ENCODE measurements around the gene HTRA1. TPM values are rescaled to one million over a fixed set of nuclear protein-coding genes. Genes with fewer than 3 reads are reported as not detected.

The HTRA1 gene
- total RNA-seq, 1 donor from 2014 or later, result 83.1 TPM

GRCh38 chr10:122454071-122454470, 7.3 kb upstream of the HTRA1 start:
- no peak for DNase-seq (ENCODE audit: low spot score)

GRCh38 chr10:122454603-122455080, 6.7 kb upstream of the HTRA1 start, which contains the start of gene ARMS2:
TSS of gene ARMS2 (plus strand) at chr10:122454653. CDS start at chr10:122454728, 75 bp downstream.
- ATAC-seq, result no peak
- DNase-seq (ENCODE audit: low spot score), result no peak

More at GRCh38 chr10:122454071-122454470, 7.3 kb upstream of the HTRA1 start:
- ATAC-seq, result no peak

GRCh38 chr10:122455376-122456079, 5.8 kb upstream of the HTRA1 start:
- DNase-seq (ENCODE audit: low spot score) (no peak), ATAC-seq (no peak)

GRCh38 chr10:122457934-122458333, 3.4 kb upstream of the HTRA1 start:
- ATAC-seq (no peak), DNase-seq (ENCODE audit: low spot score) (no peak)

GRCh38 chr10:122458693-122459092, 2.7 kb upstream of the HTRA1 start:
- no peak for ATAC-seq
- DNase-seq (ENCODE audit: low spot score), result no peak

- ATAC-seq, result no peak
- DNase-seq (ENCODE audit: low spot score), result no peak
These were observed 1.6 kb upstream of the HTRA1 start for GRCh38 chr10:122459561-122460273.

- ATAC-seq (no peak), DNase-seq (ENCODE audit: low spot score) (no peak)
These were observed 461 bp upstream of the HTRA1 start for GRCh38 chr10:122460891-122461293.

GRCh38 chr10:122461729-122462532, 578 bp downstream of the HTRA1 start:
- DNase-seq (ENCODE audit: low spot score), result peak; percentile 80
- ATAC-seq, result peak; percentile 80

GRCh38 chr10:122462533-122463465, 1.4 kb downstream of the HTRA1 start:
- DNase-seq (ENCODE audit: low spot score), result peak; percentile 78
- peak; percentile 54 for ATAC-seq

- ATAC-seq, result no peak
- no peak for DNase-seq (ENCODE audit: low spot score)
These were observed 2.3 kb downstream of the HTRA1 start for GRCh38 chr10:122463466-122464249.

- ATAC-seq (no peak), DNase-seq (ENCODE audit: low spot score) (no peak)
These were observed 2.8 kb downstream of the HTRA1 start for GRCh38 chr10:122464250-122464510.

GRCh38 chr10:122464586-122464985, 3.2 kb downstream of the HTRA1 start:
- no peak for ATAC-seq

GRCh38 chr10:122465401-122466040, 4.2 kb downstream of the HTRA1 start:
- ATAC-seq (no peak), DNase-seq (ENCODE audit: low spot score) (no peak)

More at GRCh38 chr10:122464586-122464985, 3.2 kb downstream of the HTRA1 start:
- no peak for DNase-seq (ENCODE audit: low spot score)

- ATAC-seq, result no peak
- peak; percentile 14 for DNase-seq (ENCODE audit: low spot score)
These were observed 5.6 kb downstream of the HTRA1 start for GRCh38 chr10:122466951-122467381.

GRCh38 chr10:122467701-122468100, 6.3 kb downstream of the HTRA1 start:
- ATAC-seq (no peak), DNase-seq (ENCODE audit: low spot score) (no peak)

- ATAC-seq, result no peak
- DNase-seq (ENCODE audit: low spot score), result no peak
These were observed 7.1 kb downstream of the HTRA1 start for GRCh38 chr10:122468307-122468925.

- DNase-seq (ENCODE audit: low spot score) (peak; percentile 18), ATAC-seq (no peak)
These were observed 7.8 kb downstream of the HTRA1 start for GRCh38 chr10:122468926-122469781.

GRCh38 chr10:122469848-122470247, 8.5 kb downstream of the HTRA1 start:
- ATAC-seq (no peak), DNase-seq (ENCODE audit: low spot score) (no peak)

Measured in left lobe of liver (tissue), 2 donors.